Fibroblast of skin of back (primary cell): ENCODE results near the gene GJC2.
A peak's percentile ranks its signal among the peaks of the same experiment; 100 is the strongest.

ENCODE experiments used
- DNase-seq: peaks from one replicate; pipeline ENCODE4 v3.0.0-alpha.2; 2013

Gene GJC2

GRCh38 chr1:228158151-228159007 lies 8.6 kb downstream of the GJC2 start:
- no peak for DNase-seq

GRCh38 chr1:228159008-228159665 lies 9.4 kb downstream of the GJC2 start:
- no peak for DNase-seq

- no peak for DNase-seq
These were observed 10.6 kb downstream of the GJC2 start for GRCh38 chr1:228160201-228160761.

- no peak for DNase-seq
These were observed 11.6 kb downstream of the GJC2 start for GRCh38 chr1:228161362-228161761.

- no peak for DNase-seq
These were observed 12.1 kb downstream of the GJC2 start for GRCh38 chr1:228161866-228162265.

- DNase-seq = peak; percentile 19
These were observed 12.7 kb downstream of the GJC2 start for GRCh38 chr1:228162286-228163006.

GRCh38 chr1:228163007-228163753 lies 13.4 kb downstream of the GJC2 start:
- peak; percentile 60 for DNase-seq

GRCh38 chr1:228163776-228164519 lies 14.2 kb downstream of the GJC2 start:
- DNase-seq = no peak

GRCh38 chr1:228164561-228165371 lies 15.0 kb downstream of the GJC2 start:
- DNase-seq = no peak

- peak; percentile 98 for DNase-seq
These were observed 15.8 kb downstream of the GJC2 start, which contains the start of gene IBA57 for GRCh38 chr1:228165372-228166169. Gene IBA57 (plus strand): TSS chr1:228165804. CDS start chr1:228165817, 13 bp downstream.

- peak; percentile 81 for DNase-seq
These were observed 16.6 kb downstream of the GJC2 start for GRCh38 chr1:228166170-228166936.

GRCh38 chr1:228168563-228169270 lies 19.0 kb downstream of the GJC2 start:
- DNase-seq = no peak

- DNase-seq = no peak
These were observed 19.6 kb downstream of the GJC2 start for GRCh38 chr1:228169345-228169744.

- DNase-seq = no peak
These were observed 20.9 kb downstream of the GJC2 start for GRCh38 chr1:228170666-228171065.

- no peak for DNase-seq
These were observed 21.6 kb downstream of the GJC2 start for GRCh38 chr1:228171221-228171891.

- no peak for DNase-seq
These were observed 23.1 kb downstream of the GJC2 start for GRCh38 chr1:228172591-228173527.
